Ascending aorta (tissue), 2 donors: Measurements from ENCODE around the gene SPCS1. TPM values are rescaled to one million over a fixed set of nuclear protein-coding genes. Genes with fewer than 3 reads are reported as not detected.

Source experiments
- DNase-seq, 2 donors: peaks; one replicate each; pipeline ENCODE4 v3.0.0-alpha.2; 2019; ENCODE audit warnings: low spot score in 2 of 2
- H3K27ac ChIP-seq, 2 donors: fragments of 200-600 bp; sonication (generic); one replicate each; pipeline ENCODE4 v1.5.1; 2016 to 2017; ENCODE audit warnings: mild to moderate bottlenecking in 1 of 2
- H3K27me3 ChIP-seq: fragments of 200-600 bp; sonication (generic); one replicate; pipeline ENCODE4 v1.5.1; 2017
- H3K36me3 ChIP-seq, 2 donors: fragments of 200-600 bp; sonication (generic); one replicate each; pipeline ENCODE4 v1.5.1; 2016
- H3K4me1 ChIP-seq, 2 donors: fragments of 200-600 bp; sonication (generic); one replicate each; pipeline ENCODE4 v1.5.1; 2016 to 2017; ENCODE audit warnings: mild to moderate bottlenecking in 1 of 2
- H3K4me3 ChIP-seq, 2 donors: fragments of 200-600 bp; sonication (generic); one replicate each; pipeline ENCODE4 v1.5.1; 2016 to 2017; ENCODE audit warnings: mild to moderate bottlenecking in 1 of 2
- H3K9me3 ChIP-seq, 2 donors: fragments of 200-600 bp; sonication (generic); one replicate each; pipeline ENCODE4 v1.5.1; 2016
- CTCF ChIP-seq, 3 experiments: fragments of 200-600 bp in 2 of 3; fragments of 450-650 bp in 1 of 3; sonication (generic) in 2 of 3; IDR thresholded peaks; one replicate each; pipeline ENCODE4 v1.5.1; 2016 to 2019; ENCODE audit warnings: antibody characterized with exemption in 3 of 3, mild to moderate bottlenecking in 1 of 3, moderate library complexity in 1 of 3
- intact Hi-C: fragments of 100-400 bp; cut with DNase I; formaldehyde crosslinking; loops from one replicate; pipeline ENCODE4 v1.15.1; 2023
- total RNA-seq: library from RNA; depleted of rRNA; stranded (reverse); fragments of >200 nt; gene quantifications from one replicate; pipeline ENCODE4 v1.1.0, GENCODE V29; 2016

SPCS1 gene
- total RNA-seq, 1 donor from 2014 or later = 170 TPM

- H3K36me3 ChIP-seq = peaks cover 27 to 60% of the 10 kb centered on the region in 2 donors
- intact Hi-C loops = no loop called here
- TF ChIP-seq CTCF (IDR thresholded peaks at IDR 0.05) = no peak
- DNase-seq = no peak
- H3K27me3 ChIP-seq = no peaks in the 10 kb centered on the region
- H3K4me3 ChIP-seq = no peak overlapping the region
- H3K27ac ChIP-seq = no peak overlapping the region
- no peaks in the 10 kb centered on the region for H3K9me3 ChIP-seq
- H3K4me1 ChIP-seq = peaks cover 0 to 11% of the 10 kb centered on the region in 2 donors
Measured at GRCh38 chr3:52678265-52679198, 27.4 kb upstream of the SPCS1 start.

- no peaks in the 10 kb centered on the region for H3K9me3 ChIP-seq
- H3K4me3 ChIP-seq = no peak overlapping the region
- peaks cover 26 to 53% of the 10 kb centered on the region in 2 donors for H3K36me3 ChIP-seq
- H3K4me1 ChIP-seq = peaks cover 0 to 18% of the 10 kb centered on the region in 2 donors
- no peak overlapping the region for H3K27ac ChIP-seq
- DNase-seq = no peak
- intact Hi-C loops = no loop called here
- no peak for TF ChIP-seq CTCF (IDR thresholded peaks at IDR 0.05)
- no peaks in the 10 kb centered on the region for H3K27me3 ChIP-seq
Measured at GRCh38 chr3:52679199-52679538, 26.7 kb upstream of the SPCS1 start.

GRCh38 chr3:52679811-52680210, 26.1 kb upstream of the SPCS1 start:
- H3K9me3 ChIP-seq = no peaks in the 10 kb centered on the region
- H3K27me3 ChIP-seq = no peaks in the 10 kb centered on the region
- peaks cover 24 to 50% of the 10 kb centered on the region in 2 donors for H3K36me3 ChIP-seq
- DNase-seq = no peak
- intact Hi-C loops = loop anchor here (10.0 kb wide), 2 partner anchors 225 to 405 kb away; partner anchors contain the start of genes NISCH, TNNC1 and WDR82
- no peak overlapping the region for H3K4me3 ChIP-seq
- peaks cover 0 to 22% of the 10 kb centered on the region in 2 donors for H3K4me1 ChIP-seq
- no peak overlapping the region for H3K27ac ChIP-seq
- TF ChIP-seq CTCF (IDR thresholded peaks at IDR 0.05) = no peak

GRCh38 chr3:52681596-52681995, 24.3 kb upstream of the SPCS1 start:
- TF ChIP-seq CTCF (IDR thresholded peaks at IDR 0.05) = no peak
- DNase-seq = no peak
- intact Hi-C loops = loop anchor here (10.0 kb wide), 2 partner anchors 227 to 407 kb away; partner anchors contain the start of genes NISCH, TNNC1 and WDR82
- Histone ChIP-seq H3K4me1 (peaks cover under 1 to 24% of the 10 kb centered on the region in 2 donors), H3K27me3 (no peaks in the 10 kb centered on the region), H3K36me3 (peaks cover 24 to 38% of the 10 kb centered on the region in 2 donors), H3K27ac (peak overlapping the region in 1 of 2 donors; percentile 51), H3K9me3 (no peaks in the 10 kb centered on the region), H3K4me3 (no peak overlapping the region)

- DNase-seq = no peak
- peak overlapping the region in 1 of 2 donors; percentile 51 for H3K27ac ChIP-seq
- peaks cover 21 to 33% of the 10 kb centered on the region in 2 donors for H3K36me3 ChIP-seq
- H3K4me1 ChIP-seq = peaks cover 3 to 28% of the 10 kb centered on the region in 2 donors
- TF ChIP-seq CTCF (IDR thresholded peaks at IDR 0.05) = no peak
- no peaks in the 10 kb centered on the region for H3K9me3 ChIP-seq
- intact Hi-C loops = loop anchor here (10.0 kb wide), 2 partner anchors 227 to 407 kb away; partner anchors contain the start of genes NISCH, TNNC1 and WDR82
- H3K27me3 ChIP-seq = no peaks in the 10 kb centered on the region
- no peak overlapping the region for H3K4me3 ChIP-seq
Measured at GRCh38 chr3:52682016-52682415, 23.9 kb upstream of the SPCS1 start.
